ENCODE results near the gene SLC25A39.

The SLC25A39 gene

GRCh38 chr17:44283344-44284023 lies 41.1 kb downstream of the SLC25A39 start:
- H3K9me3 ChIP-seq (ENCODE audit: control insufficient read depth, low read length), result no peaks in the 10 kb centered on the region
- H3K4me1 ChIP-seq (ENCODE audit: control insufficient read depth, insufficient read depth, low read length, poor library complexity, severe bottlenecking), result peaks cover 4% of the 10 kb centered on the region
- no peak overlapping the region for H3K4me3 ChIP-seq (ENCODE audit: extremely low read depth, insufficient read depth, low read length, poor library complexity, severe bottlenecking)
- no peaks in the 10 kb centered on the region for H3K36me3 ChIP-seq (ENCODE audit: control insufficient read depth, insufficient read depth, low read length)
- WGBS, 2 experiments (ENCODE audit: insufficient coverage in 2 of 2), result 78 to 98% methylated on average over 2 to 8 of the region's 8 CpGs
- no peak overlapping the region for H3K27ac ChIP-seq (ENCODE audit: low read depth, low read length, severe bottlenecking)

DNA sequence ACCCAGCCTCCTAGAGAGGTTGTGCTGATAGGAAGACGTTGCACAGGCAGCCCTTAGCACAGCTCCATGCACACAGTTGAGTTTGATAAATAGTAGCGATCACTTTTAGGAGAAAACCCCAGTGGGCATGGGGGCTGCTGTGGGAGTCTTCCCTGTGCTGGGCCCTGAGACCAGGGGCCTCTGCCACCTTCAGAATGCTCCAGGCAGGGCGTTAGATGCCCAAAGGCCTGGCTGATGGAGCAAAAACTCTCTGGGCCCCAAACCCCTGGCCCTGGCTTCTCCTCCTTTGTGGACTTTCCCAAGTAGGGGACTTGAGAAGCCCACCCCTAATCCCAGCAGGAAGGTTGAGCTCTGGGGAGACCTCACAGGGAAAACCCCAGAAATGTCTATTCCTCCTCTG lies 42.4 kb downstream of the SLC25A39 start:
- WGBS, 2 experiments (ENCODE audit: insufficient coverage in 2 of 2), result 84 to 95% methylated on average over 3 of the region's 3 CpGs
- H3K9me3 ChIP-seq (ENCODE audit: control insufficient read depth, low read length), result no peaks in the 10 kb centered on the region
- H3K4me1 ChIP-seq (ENCODE audit: control insufficient read depth, insufficient read depth, low read length, poor library complexity, severe bottlenecking), result peaks cover 4% of the 10 kb centered on the region
- no peak overlapping the region for H3K4me3 ChIP-seq (ENCODE audit: extremely low read depth, insufficient read depth, low read length, poor library complexity, severe bottlenecking)
- H3K27ac ChIP-seq (ENCODE audit: low read depth, low read length, severe bottlenecking), result no peak overlapping the region
- no peaks in the 10 kb centered on the region for H3K36me3 ChIP-seq (ENCODE audit: control insufficient read depth, insufficient read depth, low read length)

DNA sequence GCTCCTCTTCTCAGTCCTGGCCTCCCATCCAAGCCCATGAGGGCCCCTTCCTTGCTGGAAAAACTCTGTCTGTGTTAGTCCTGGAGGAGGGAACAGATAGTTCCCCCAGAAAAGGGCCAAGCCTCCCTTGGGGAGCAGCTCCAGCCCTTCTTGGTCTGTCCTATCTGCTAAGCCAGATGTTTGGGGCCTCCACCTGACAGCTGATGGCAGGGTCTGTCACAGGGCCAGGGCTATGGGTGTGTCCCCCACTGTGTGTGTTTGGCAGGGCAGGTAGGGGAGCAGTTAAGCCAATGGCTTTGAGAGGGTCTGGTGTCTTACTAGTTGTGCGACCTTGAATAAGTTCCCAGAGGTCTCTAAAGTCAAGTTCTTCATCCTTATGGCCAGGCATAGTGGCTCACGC lies 43.1 kb downstream of the SLC25A39 start:
- 60 to 80% methylated on average over 1 of the region's 2 CpGs for WGBS, 2 experiments (ENCODE audit: insufficient coverage in 2 of 2)
- Histone ChIP-seq H3K4me3 (ENCODE audit: extremely low read depth, insufficient read depth, low read length, poor library complexity, severe bottlenecking) (no peak overlapping the region), H3K4me1 (ENCODE audit: control insufficient read depth, insufficient read depth, low read length, poor library complexity, severe bottlenecking) (peaks cover 4% of the 10 kb centered on the region), H3K27ac (ENCODE audit: low read depth, low read length, severe bottlenecking) (no peak overlapping the region), H3K9me3 (ENCODE audit: control insufficient read depth, low read length) (no peaks in the 10 kb centered on the region), H3K36me3 (ENCODE audit: control insufficient read depth, insufficient read depth, low read length) (no peaks in the 10 kb centered on the region)

- Histone ChIP-seq H3K36me3 (ENCODE audit: control insufficient read depth, insufficient read depth, low read length) (no peaks in the 10 kb centered on the region), H3K4me1 (ENCODE audit: control insufficient read depth, insufficient read depth, low read length, poor library complexity, severe bottlenecking) (peaks cover 4% of the 10 kb centered on the region), H3K9me3 (ENCODE audit: control insufficient read depth, low read length) (no peaks in the 10 kb centered on the region), H3K4me3 (ENCODE audit: extremely low read depth, insufficient read depth, low read length, poor library complexity, severe bottlenecking) (no peak overlapping the region), H3K27ac (ENCODE audit: low read depth, low read length, severe bottlenecking) (no peak overlapping the region)
- 87 to 88% methylated on average over 8 to 12 of the region's 12 CpGs for WGBS, 2 experiments (ENCODE audit: insufficient coverage in 2 of 2)
Observed at GRCh38 chr17:44280392-44280937, 44.2 kb downstream of the SLC25A39 start.

GRCh38 chr17:44279666-44280391 lies 44.8 kb downstream of the SLC25A39 start:
- 37 to 42% methylated on average over 11 to 20 of the region's 20 CpGs for whole genome bisulfite sequencing, 2 experiments (ENCODE audit: insufficient coverage in 2 of 2)
- no peak overlapping the region for H3K27ac ChIP-seq (ENCODE audit: low read depth, low read length, severe bottlenecking)
- H3K4me1 ChIP-seq (ENCODE audit: control insufficient read depth, insufficient read depth, low read length, poor library complexity, severe bottlenecking), result peaks cover 4% of the 10 kb centered on the region
- no peaks in the 10 kb centered on the region for H3K36me3 ChIP-seq (ENCODE audit: control insufficient read depth, insufficient read depth, low read length)
- no peak overlapping the region for H3K4me3 ChIP-seq (ENCODE audit: extremely low read depth, insufficient read depth, low read length, poor library complexity, severe bottlenecking)
- no peaks in the 10 kb centered on the region for H3K9me3 ChIP-seq (ENCODE audit: control insufficient read depth, low read length)

DNA sequence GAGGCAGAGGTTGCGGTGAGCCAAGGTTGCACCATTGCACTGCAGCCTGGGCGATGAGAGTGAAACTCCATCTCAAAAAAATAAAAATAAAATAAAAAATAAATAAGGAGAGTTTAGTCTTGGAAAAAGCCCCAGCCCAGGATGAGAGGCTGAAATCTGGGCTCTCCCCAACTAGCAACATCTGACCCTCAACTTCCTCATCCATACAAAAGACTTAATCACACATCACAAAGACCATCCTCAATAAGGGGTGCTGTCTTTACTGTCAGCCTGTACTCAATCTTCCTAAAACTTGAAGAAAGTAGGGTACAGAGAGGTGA lies 45.3 kb downstream of the SLC25A39 start:
- 100% methylated on average over 1 of the region's 2 CpGs; no CpG with 5 or more reads in 1 of the 2 experiments for WGBS, 2 experiments (ENCODE audit: insufficient coverage in 2 of 2)
- no peak overlapping the region for H3K27ac ChIP-seq (ENCODE audit: low read depth, low read length, severe bottlenecking)

DNA sequence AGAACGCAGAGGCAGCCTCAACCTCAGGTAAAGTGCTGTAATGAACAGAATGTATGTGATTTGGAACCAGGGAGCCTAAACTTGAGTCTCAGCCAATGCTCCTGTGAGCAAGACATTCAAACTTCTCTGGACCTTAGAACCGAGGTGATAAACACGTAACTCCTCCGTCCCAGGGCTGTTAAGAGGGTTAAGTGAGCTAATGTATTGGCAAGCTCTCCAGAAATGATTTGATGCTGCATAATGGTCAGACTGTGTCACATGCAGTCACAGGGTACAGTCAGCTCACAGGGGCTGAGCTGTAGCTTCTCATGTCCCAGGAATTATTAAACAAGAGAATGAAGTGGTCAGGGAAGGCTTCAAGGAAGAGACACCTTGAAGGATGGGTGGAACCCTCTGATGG lies 46.6 kb downstream of the SLC25A39 start:
- Histone ChIP-seq H3K36me3 (ENCODE audit: control insufficient read depth, insufficient read depth, low read length) (no peaks in the 10 kb centered on the region), H3K4me3 (ENCODE audit: extremely low read depth, insufficient read depth, low read length, poor library complexity, severe bottlenecking) (no peak overlapping the region), H3K9me3 (ENCODE audit: control insufficient read depth, low read length) (no peaks in the 10 kb centered on the region), H3K27ac (ENCODE audit: low read depth, low read length, severe bottlenecking) (no peak overlapping the region), H3K4me1 (ENCODE audit: control insufficient read depth, insufficient read depth, low read length, poor library complexity, severe bottlenecking) (peaks cover 4% of the 10 kb centered on the region)
- 100% methylated on average over 1 to 4 of the region's 4 CpGs for WGBS, 2 experiments (ENCODE audit: insufficient coverage in 2 of 2)

More for the DNA sequence above, 45.3 kb downstream of the SLC25A39 start:
- H3K36me3 ChIP-seq (ENCODE audit: control insufficient read depth, insufficient read depth, low read length), result no peaks in the 10 kb centered on the region
- no peaks in the 10 kb centered on the region for H3K9me3 ChIP-seq (ENCODE audit: control insufficient read depth, low read length)
- no peak overlapping the region for H3K4me3 ChIP-seq (ENCODE audit: extremely low read depth, insufficient read depth, low read length, poor library complexity, severe bottlenecking)
- peaks cover 4% of the 10 kb centered on the region for H3K4me1 ChIP-seq (ENCODE audit: control insufficient read depth, insufficient read depth, low read length, poor library complexity, severe bottlenecking)

- whole genome bisulfite sequencing, 2 experiments (ENCODE audit: insufficient coverage in 2 of 2), result 75 to 77% methylated on average over 2 to 3 of the region's 5 CpGs
- H3K27ac ChIP-seq (ENCODE audit: low read depth, low read length, severe bottlenecking), result no peak overlapping the region
- H3K4me1 ChIP-seq (ENCODE audit: control insufficient read depth, insufficient read depth, low read length, poor library complexity, severe bottlenecking), result no peaks in the 10 kb centered on the region
- no peaks in the 10 kb centered on the region for H3K36me3 ChIP-seq (ENCODE audit: control insufficient read depth, insufficient read depth, low read length)
- H3K4me3 ChIP-seq (ENCODE audit: extremely low read depth, insufficient read depth, low read length, poor library complexity, severe bottlenecking), result no peak overlapping the region
- no peaks in the 10 kb centered on the region for H3K9me3 ChIP-seq (ENCODE audit: control insufficient read depth, low read length)
Observed at GRCh38 chr17:44273607-44274006, 51.0 kb downstream of the SLC25A39 start.

DNA sequence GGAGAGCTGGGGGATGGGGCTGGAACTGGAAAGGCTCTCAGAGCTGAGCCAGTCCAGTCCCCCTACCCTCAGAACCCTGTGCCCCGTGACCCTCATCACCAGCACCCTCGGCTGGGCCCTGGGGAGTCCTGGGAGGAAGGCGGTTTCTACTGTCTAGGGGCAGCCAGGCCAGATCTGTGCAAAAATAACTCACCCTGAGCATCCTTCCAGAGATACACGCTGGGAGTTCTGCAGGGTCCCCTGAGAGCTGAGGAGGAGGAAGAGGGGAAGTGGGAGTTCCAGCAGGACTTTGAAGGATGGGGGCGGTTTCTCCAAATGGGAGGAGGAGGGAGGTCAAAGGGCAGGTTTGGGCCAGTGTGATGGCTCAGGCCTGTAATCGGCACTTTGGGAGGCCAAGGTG lies 51.7 kb downstream of the SLC25A39 start:
- Histone ChIP-seq H3K27ac (ENCODE audit: low read depth, low read length, severe bottlenecking) (no peak overlapping the region), H3K9me3 (ENCODE audit: control insufficient read depth, low read length) (no peaks in the 10 kb centered on the region), H3K36me3 (ENCODE audit: control insufficient read depth, insufficient read depth, low read length) (no peaks in the 10 kb centered on the region), H3K4me1 (ENCODE audit: control insufficient read depth, insufficient read depth, low read length, poor library complexity, severe bottlenecking) (no peaks in the 10 kb centered on the region), H3K4me3 (ENCODE audit: extremely low read depth, insufficient read depth, low read length, poor library complexity, severe bottlenecking) (no peak overlapping the region)
- 95 to 100% methylated on average over 2 to 4 of the region's 6 CpGs for WGBS, 2 experiments (ENCODE audit: insufficient coverage in 2 of 2)

DNA sequence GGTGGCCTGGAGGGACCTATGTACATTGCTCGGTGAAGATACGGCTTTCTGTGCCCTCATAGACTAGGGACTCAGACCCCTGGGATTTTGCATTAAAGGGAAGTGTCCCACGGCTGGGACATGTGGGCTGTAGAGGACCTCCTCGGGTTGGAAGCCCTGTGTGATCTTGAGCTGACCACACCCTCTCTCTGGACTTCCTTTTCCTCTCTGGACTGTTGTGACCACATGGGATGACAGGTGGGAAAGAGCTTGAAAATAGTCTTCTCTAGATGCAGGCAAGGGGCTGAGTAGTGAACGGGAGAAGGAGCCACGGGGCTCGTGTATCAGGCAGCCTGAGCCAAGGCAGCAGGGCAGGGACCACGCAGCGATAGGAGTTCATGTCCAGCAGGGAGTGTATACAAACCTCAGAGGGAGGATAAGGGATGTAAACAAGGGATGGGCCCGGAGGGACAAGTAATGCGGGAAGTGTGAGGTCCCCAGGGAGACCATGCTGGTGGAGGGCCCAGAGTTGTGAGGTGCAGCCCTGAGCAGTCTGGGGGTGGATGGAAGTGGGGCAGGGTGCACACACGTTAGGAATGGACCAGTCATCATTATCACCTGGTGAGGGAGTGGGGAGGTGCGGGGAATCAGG lies 52.2 kb downstream of the SLC25A39 start:
- 84 to 91% methylated on average over 11 to 12 of the region's 13 CpGs for WGBS, 2 experiments (ENCODE audit: insufficient coverage in 2 of 2)
- Histone ChIP-seq H3K4me1 (ENCODE audit: control insufficient read depth, insufficient read depth, low read length, poor library complexity, severe bottlenecking) (no peaks in the 10 kb centered on the region), H3K36me3 (ENCODE audit: control insufficient read depth, insufficient read depth, low read length) (no peaks in the 10 kb centered on the region), H3K9me3 (ENCODE audit: control insufficient read depth, low read length) (no peaks in the 10 kb centered on the region), H3K27ac (ENCODE audit: low read depth, low read length, severe bottlenecking) (no peak overlapping the region), H3K4me3 (ENCODE audit: extremely low read depth, insufficient read depth, low read length, poor library complexity, severe bottlenecking) (no peak overlapping the region)
